PC-3 (cell line): ENCODE measurements around the gene VDAC1. TPM values are rescaled to one million over a fixed set of nuclear protein-coding genes. Genes with fewer than 3 reads are reported as not detected.

Experiments
- ATAC-seq: fragments of 200-7000 bp; cut with Tn5 transposase; 2 replicates; pipeline ENCODE4 v1.9.1; 2020; ENCODE audit warnings: mild to moderate bottlenecking, moderate library complexity
- BruUV-seq: library from RNA; stranded (reverse); fragments of 400-500 nt; replicated peaks from 2 replicates; lab custom pipeline; 2021; lab: Mats Ljungman, UMichigan
- CTCF ChIA-PET: fragments of 300-600 bp; sonication (Branson Sonifier 250); formaldehyde crosslinking; loops from one replicate; lab custom pipeline; 2022; ENCODE audit warnings: antibody characterized with exemption; lab: Charles Lee
- POLR2A ChIA-PET: fragments of 300-600 bp; sonication (Branson Sonifier 250); formaldehyde crosslinking; loops from one replicate; lab custom pipeline; 2022; ENCODE audit warnings: antibody characterized with exemption; ENCODE audit not compliant: unreplicated experiment; lab: Charles Lee
- DNase-seq: peaks from one replicate; pipeline ENCODE4 v3.0.0-alpha.2; 2015
- H2AFZ ChIP-seq: fragments of 300-600 bp; sonication (generic); 2 replicates; pipeline ENCODE4 v1.6.0; 2016; ENCODE audit warnings: antibody characterized with exemption, low read length
- H3F3A ChIP-seq: fragments of 300-600 bp; sonication (generic); one replicate; pipeline ENCODE4 v1.6.0; 2017; ENCODE audit warnings: antibody characterized with exemption, low read length, control low read depth, mild to moderate bottlenecking; ENCODE audit not compliant: unreplicated experiment
- H3K27ac ChIP-seq: fragments of 300-600 bp; sonication (generic); 2 replicates; pipeline ENCODE4 v1.5.1; 2016; ENCODE audit warnings: mild to moderate bottlenecking, low read length
- H3K27me3 ChIP-seq: fragments of 300-600 bp; sonication (generic); 2 replicates; pipeline ENCODE4 v1.6.1; 2016; ENCODE audit warnings: low read length, mixed read lengths
- H3K36me3 ChIP-seq: fragments of 300-600 bp; sonication (generic); 2 replicates; pipeline ENCODE4 v1.6.1; 2016; ENCODE audit warnings: low read depth, mixed run types, low read length, mixed read lengths
- H3K4me1 ChIP-seq: fragments of 300-600 bp; sonication (generic); 2 replicates; pipeline ENCODE4 v1.5.1; 2016; ENCODE audit warnings: low read length; ENCODE audit not compliant: insufficient read depth
- H3K4me2 ChIP-seq: fragments of 300-600 bp; sonication (generic); 2 replicates; pipeline ENCODE4 v1.6.0; 2016; ENCODE audit warnings: low read length
- H3K4me3 ChIP-seq: fragments of 300-600 bp; sonication (generic); 2 replicates; pipeline ENCODE4 v1.5.1; 2016; ENCODE audit warnings: mild to moderate bottlenecking, low read length, mixed read lengths
- H3K79me2 ChIP-seq: fragments of 300-600 bp; sonication (generic); 2 replicates; pipeline ENCODE4 v1.6.1; 2017; ENCODE audit warnings: low read length, mixed read lengths
- H3K9ac ChIP-seq: fragments of 300-600 bp; sonication (generic); 2 replicates; pipeline ENCODE4 v1.6.0; 2016; ENCODE audit warnings: mild to moderate bottlenecking, low read length
- H3K9me2 ChIP-seq: fragments of 300-600 bp; sonication (generic); replicated peaks from 2 replicates; pipeline ENCODE4 v1.6.1; 2016; ENCODE audit warnings: mixed run types, low read length, mixed read lengths
- H3K9me3 ChIP-seq: fragments of 300-600 bp; sonication (generic); 2 replicates; pipeline ENCODE4 v1.6.1; 2016; ENCODE audit warnings: low read length, mixed read lengths
- H4K20me1 ChIP-seq: fragments of 300-600 bp; sonication (generic); 2 replicates; pipeline ENCODE4 v1.6.1; 2016; ENCODE audit warnings: low read length, mixed read lengths
- CTCF ChIP-seq: fragments of 300-600 bp; sonication (generic); conservative IDR thresholded peaks from 2 replicates; pipeline ENCODE4 v1.5.1; 2017; ENCODE audit warnings: antibody characterized with exemption, low read depth, mild to moderate bottlenecking, low read length
- EZH2 ChIP-seq: fragments of 300-600 bp; sonication (generic); IDR thresholded peaks from one replicate; pipeline ENCODE4 v1.6.1; 2017; ENCODE audit warnings: antibody characterized with exemption, mild to moderate bottlenecking, low read length; ENCODE audit not compliant: unreplicated experiment
- EZH2phosphoT487 ChIP-seq: fragments of 300-600 bp; sonication (generic); IDR thresholded peaks from 2 replicates; pipeline ENCODE4 v1.6.1; 2018; ENCODE audit warnings: mild to moderate bottlenecking, antibody characterized with exemption, low read length, borderline replicate concordance
- intact Hi-C: fragments of 100-400 bp; cut with micrococcal nuclease; formaldehyde crosslinking; loops from 2 replicates; pipeline ENCODE4 v1.9.0; 2023
- total RNA-seq: library from RNA; depleted of rRNA; stranded (reverse); fragments of >200 nt; gene quantifications from 2 replicates; pipeline ENCODE4 v1.2.3, GENCODE V29; 2014

VDAC1 gene
- total RNA-seq, 1 experiment from 2014 or later: 220 TPM

DNA sequence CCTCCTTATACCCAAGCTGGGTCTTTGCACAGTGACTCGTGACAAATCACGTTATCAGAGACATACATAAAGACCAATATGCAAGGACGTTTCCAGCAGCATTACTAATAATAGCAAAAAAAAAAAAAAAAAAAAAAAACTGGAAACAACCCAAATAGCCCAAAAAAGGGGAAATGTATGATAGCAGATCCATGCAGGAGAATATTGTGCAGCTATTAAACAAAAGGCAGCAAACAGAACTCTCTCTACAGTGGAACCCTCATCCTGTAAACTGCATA is 74.0 kb downstream of the VDAC1 start:
- Histone ChIP-seq H3K9me2 (no peaks in the 10 kb centered on the region), H3K4me1 (peaks cover 14% of the 10 kb centered on the region), H3K4me2 (no peak overlapping the region), H3K27me3 (no peaks in the 10 kb centered on the region), H4K20me1 (no peaks in the 10 kb centered on the region), H3K9ac (no peak overlapping the region), H3K4me3 (no peak overlapping the region), H3K79me2 (no peaks in the 10 kb centered on the region), H3K9me3 (no peaks in the 10 kb centered on the region), H2AFZ (no peak overlapping the region), H3K27ac (no peak overlapping the region), H3F3A (no peaks in the 10 kb centered on the region), H3K36me3 (no peaks in the 10 kb centered on the region)
- DNase-seq: no peak
- BruUV-seq: no TSS peak
- intact Hi-C loops: no loop called here
- POLR2A ChIA-PET: no interaction called here
- CTCF ChIA-PET: no interaction called here
- TF ChIP-seq CTCF (no peak), EZH2phosphoT487 (no peak), EZH2 (no peak)
- no peak for ATAC-seq

DNA sequence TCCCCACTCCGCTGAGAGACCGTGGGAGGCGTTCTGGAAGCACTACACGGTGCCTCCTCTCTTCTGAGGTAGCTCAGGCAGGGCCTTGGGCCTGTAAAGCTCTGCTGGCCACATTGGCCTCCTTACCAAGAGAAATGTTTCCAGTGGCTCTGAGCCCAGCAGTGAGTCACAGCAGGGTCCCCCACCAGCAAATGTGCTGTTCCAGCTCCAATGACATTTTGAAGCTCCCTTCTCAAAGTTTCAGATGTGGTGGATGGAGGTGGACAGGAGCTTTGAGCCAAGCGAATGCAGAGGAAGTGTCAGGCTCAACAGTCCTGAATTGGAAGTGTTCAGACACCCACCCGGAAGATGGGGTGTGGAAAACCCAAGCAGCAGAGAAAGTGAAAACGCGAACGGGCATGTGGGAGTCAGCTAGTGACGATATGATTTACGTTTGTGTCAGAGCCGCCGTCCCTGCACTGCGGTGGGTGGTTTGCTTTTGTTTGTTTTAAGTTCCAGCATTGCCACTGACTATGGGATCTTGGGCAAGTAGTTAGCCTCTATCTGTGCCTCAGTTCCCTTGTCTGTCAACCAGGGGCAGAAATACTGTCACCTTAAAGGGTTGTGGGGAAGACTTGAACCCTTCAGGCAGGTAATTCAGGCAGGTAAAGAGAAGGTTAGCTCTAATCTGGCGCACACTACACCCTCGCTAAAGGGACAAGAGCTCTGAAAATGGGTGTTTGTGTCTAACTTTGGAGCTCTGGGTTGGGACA is 74.5 kb downstream of the VDAC1 start:
- H3K4me3 ChIP-seq: no peak overlapping the region
- no peak overlapping the region for H3K9ac ChIP-seq
- no peaks in the 10 kb centered on the region for H3K9me3 ChIP-seq
- BruUV-seq: no TSS peak
- H3K27ac ChIP-seq: no peak overlapping the region
- no peak for TF ChIP-seq CTCF
- TF ChIP-seq EZH2: no peak
- TF ChIP-seq EZH2phosphoT487: no peak
- no peaks in the 10 kb centered on the region for H3K79me2 ChIP-seq
- no peak overlapping the region for H2AFZ ChIP-seq
- no peaks in the 10 kb centered on the region for H4K20me1 ChIP-seq
- CTCF ChIA-PET: no interaction called here
- H3K9me2 ChIP-seq: no peaks in the 10 kb centered on the region
- intact Hi-C loops: no loop called here
- H3K27me3 ChIP-seq: no peaks in the 10 kb centered on the region
- DNase-seq: no peak
- H3K4me2 ChIP-seq: no peak overlapping the region
- H3K4me1 ChIP-seq: peaks cover 20% of the 10 kb centered on the region
- POLR2A ChIA-PET: no interaction called here
- H3F3A ChIP-seq: no peaks in the 10 kb centered on the region
- ATAC-seq: no peak
- no peaks in the 10 kb centered on the region for H3K36me3 ChIP-seq

- Histone ChIP-seq H3K4me3 (no peak overlapping the region), H3K4me2 (no peak overlapping the region), H3K4me1 (peaks cover 20% of the 10 kb centered on the region), H3K27me3 (no peaks in the 10 kb centered on the region), H2AFZ (no peak overlapping the region), H3K27ac (no peak overlapping the region), H3K36me3 (no peaks in the 10 kb centered on the region), H3K79me2 (no peaks in the 10 kb centered on the region), H3F3A (no peaks in the 10 kb centered on the region), H3K9me2 (no peaks in the 10 kb centered on the region), H3K9me3 (no peaks in the 10 kb centered on the region), H3K9ac (no peak overlapping the region), H4K20me1 (no peaks in the 10 kb centered on the region)
- no TSS peak for BruUV-seq
- ATAC-seq (no peak), DNase-seq (no peak)
- CTCF ChIA-PET: no interaction called here
- intact Hi-C loops: no loop called here
- TF ChIP-seq CTCF (no peak), EZH2 (no peak), EZH2phosphoT487 (no peak)
- POLR2A ChIA-PET: no interaction called here
These were observed 76.0 kb downstream of the VDAC1 start for GRCh38 chr5:133928587-133929393.
